SIG-M5 treated with dmso at 0.1 percent for 504 hours (cell line): ENCODE data around the gene CYSRT1.
"Not testable (repeated sequence)": the region's sequence is repeated elsewhere in the genome, so short reads cannot be mapped to it uniquely, and the experiment has no call there.

Experiments
- DNase-seq: peaks from one replicate; lab custom pipeline; 2025; ENCODE audit not compliant: unreplicated experiment; lab: John Stamatoyannopoulos, UW

Gene CYSRT1

GRCh38 chr9:137250329-137251193 lies 25.6 kb downstream of the CYSRT1 start:
- no peak for DNase-seq

GRCh38 chr9:137251194-137251461 lies 26.2 kb downstream of the CYSRT1 start, which contains the start of gene STPG3:
Gene STPG3 (plus strand): TSS chr9:137251286. CDS start chr9:137251287, 1 bp downstream.
- no peak for DNase-seq

DNA sequence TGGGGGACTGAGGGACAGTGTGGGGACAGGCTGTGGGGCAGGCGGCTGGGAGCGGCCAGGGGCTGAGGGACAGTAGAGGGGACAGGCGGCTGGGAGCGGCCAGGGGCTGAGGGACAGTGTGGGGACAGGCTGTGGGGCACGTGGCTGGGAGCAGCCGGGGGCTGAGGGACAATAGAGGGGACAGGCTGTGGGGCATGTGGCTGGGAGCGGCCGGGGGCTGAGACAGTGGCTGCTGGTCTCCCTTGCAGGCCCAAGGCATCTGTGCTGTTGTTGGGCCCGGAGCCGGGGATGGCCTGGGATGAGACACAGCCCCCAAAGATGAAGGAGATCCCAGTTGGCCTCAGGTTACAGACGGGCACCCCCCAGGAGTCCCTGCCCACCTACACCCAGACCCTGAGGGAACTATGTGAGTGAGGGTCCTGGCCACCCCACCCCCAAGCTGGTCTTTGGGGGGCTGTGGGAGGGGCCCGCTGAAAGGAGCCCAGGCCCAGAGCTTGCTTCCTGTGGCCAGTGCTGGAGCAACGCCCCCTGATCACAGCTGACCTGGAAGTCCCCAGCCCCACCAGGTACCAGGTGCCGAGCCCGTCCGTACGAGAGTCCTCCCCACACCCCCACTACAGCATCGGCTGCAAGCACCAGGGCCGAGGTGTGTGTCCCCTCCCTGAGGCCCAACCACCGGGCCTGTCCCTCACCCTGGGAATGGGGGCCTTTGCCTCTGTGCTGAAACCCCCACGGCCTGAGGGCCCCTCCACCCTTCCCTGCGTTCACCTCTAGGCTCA lies 26.7 kb downstream of the CYSRT1 start:
- no peak for DNase-seq

GRCh38 chr9:137252555-137253506 lies 27.9 kb downstream of the CYSRT1 start:
- DNase-seq, result no peak

DNA sequence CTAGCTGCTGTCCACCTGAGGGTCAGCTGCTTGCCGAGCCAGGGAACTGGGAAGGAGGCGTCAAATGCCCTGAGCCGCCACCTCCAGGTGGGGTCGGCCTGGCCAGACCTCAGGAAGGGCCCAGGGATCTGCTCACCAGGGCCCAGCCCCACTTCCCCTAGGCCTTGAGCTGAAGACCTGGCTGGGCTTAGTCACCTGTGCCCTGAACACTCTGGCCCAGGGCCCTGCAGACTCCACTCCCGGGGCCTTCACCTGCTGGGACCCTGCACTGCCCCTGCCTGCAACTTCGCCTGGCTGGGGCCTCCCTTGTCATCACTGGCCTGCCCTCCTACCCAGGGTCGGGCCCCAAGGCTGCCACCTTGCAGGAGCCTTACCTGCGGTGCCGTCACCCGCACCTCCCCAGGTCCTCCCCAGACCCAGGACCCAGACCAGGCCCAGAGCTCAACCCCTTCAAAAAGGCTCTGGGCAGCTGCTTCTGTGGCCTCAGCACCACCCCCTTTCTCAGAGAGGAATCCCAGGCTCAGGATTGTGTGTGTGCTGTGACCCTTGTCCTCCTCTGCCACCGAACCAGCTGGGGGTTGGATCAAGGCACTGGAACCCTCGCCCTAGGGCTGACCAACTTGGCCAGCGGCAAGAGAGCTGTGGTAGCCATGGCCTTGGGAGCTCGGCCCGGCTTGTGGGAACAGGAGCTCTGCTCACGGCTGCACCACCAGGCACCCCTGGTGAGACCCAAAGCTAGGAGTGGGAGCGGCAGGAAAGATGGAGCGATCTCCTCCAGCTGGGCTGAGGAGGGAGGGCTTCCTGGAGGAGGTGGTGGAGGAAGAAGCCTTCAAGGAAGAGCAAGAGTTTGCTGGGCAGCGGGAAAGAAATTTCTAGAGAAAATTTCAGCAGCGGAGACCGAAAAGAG lies 29.0 kb downstream of the CYSRT1 start:
- DNase-seq, result no peak

GRCh38 chr9:137254624-137255447 lies 29.9 kb downstream of the CYSRT1 start, which contains the start of gene NELFB:
Gene NELFB (plus strand): TSS chr9:137255327.
- peak; percentile 74 for DNase-seq

DNA sequence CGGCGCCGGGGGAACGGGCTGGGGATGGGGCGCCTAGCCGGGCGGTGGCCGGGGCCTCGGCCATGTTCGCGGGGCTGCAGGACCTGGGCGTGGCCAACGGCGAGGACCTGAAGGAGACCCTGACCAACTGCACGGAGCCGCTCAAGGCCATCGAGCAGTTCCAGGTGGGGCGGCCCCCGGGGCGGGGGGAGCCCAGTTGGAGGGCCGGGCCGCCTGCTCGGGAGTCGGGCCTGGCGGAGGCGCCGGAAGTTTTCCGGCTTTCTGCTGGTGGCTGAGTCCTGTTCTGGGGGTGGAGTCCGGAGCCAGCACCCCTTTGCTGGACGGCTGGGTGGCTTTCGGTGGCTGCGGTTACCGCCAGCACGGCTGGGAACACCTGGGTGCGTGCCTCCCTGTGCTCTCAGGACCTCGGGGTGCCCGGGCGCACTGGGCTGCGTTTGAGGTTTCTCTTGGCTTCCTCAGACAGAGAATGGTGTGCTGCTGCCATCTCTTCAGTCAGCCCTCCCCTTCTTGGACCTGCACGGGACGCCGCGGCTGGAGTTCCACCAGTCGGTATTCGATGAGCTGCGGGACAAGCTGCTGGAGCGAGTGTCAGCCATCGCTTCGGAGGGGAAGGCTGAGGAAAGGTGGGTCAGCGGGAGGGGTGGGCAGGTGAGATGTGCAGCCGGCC lies 30.6 kb downstream of the CYSRT1 start:
- DNase-seq, result no peak

GRCh38 chr9:137256362-137256761 lies 31.4 kb downstream of the CYSRT1 start:
- no peak for DNase-seq

DNA sequence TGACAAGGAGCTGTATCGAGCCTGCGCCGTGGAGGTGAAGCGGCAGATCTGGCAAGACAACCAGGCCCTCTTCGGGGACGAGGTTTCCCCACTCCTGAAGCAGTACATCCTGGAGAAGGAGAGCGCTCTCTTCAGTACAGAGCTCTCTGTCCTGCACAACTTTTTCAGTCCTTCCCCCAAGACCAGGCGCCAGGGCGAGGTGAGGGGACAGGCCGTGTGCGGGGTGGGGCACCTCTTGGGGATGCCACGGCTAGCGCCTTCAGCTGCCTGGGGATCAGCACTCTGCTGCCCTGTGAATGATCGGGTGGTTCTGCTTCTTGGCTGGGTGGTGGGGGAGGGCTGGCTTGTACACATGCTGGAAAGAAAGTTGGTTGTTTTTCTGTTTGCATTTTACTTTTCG lies 31.9 kb downstream of the CYSRT1 start:
- no peak for DNase-seq

DNA sequence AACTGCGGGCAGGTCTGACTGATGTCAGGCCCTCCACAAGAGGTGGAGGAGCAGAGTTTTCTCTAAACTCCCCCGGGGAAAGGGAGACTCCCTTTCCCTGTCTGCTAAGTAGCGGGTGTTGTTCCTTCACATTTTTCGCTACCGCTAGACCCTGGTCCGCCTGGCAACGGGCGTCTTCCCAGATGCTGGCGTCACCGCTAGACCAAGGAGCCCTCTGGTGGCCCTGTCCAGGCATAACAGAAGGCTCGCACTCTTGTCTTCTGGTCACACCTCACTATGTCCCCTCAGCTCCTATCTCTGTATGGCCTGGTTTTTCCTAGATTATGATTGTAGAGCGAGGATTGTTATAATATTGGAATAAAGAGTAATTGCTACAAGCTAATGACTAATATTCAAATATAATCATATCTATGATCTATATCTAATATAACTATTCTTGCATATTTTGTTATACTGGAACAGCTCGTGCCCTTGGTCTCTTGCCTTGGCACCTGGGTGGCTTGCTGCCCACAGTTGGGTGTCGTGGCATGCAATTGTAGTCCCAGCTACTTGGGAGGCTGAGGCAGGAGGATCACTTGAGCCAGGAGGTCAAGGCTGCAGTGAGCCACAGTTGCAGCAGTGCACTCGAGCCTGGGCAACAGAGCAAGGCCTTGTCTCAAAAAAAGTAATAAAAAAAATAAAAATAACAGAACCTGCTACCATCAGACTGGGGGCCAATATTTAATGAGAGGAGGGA lies 37.4 kb downstream of the CYSRT1 start:
- DNase-seq, result not testable (repeated sequence)

- DNase-seq, result no peak
These were observed 37.9 kb downstream of the CYSRT1 start for GRCh38 chr9:137262909-137263285.

DNA sequence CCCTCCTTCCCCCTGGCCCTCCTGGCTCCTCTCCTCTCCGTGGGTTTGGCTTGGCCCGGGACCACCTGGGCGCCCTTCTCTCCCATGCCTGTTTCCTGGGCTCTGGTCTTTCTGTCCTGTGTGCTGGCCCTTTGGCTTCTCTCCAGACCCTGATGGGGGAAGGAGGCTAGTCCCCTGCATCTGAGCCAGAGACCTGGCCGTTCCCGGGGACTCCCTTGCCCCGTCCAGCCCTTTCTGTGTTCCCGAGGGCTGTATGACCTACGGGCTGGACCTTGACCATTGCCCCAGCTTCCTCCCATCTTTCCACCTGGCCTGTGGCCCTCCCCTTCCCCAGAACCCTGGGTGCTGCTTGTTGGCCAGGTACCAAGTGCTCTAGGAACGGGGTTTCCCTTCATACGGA lies 38.5 kb downstream of the CYSRT1 start:
- no peak for DNase-seq

DNA sequence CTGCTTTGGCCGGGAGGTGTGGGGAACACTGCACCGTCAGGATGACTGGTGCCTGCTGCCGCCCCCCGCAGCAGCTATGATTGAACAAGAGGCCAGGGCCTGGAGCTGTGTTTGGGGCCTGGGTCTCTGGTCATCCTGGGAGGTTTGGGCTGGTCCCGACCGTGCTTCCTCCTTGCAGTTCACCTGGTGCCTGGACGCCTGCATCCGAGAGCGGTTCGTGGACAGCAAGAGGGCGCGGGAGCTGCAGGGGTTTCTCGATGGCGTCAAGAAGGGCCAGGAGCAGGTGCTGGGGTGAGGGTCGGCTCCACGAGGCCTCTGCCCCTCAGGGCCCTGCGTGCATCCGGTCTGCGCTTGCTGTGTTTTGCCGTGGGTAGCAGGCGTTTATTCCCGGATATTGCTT lies 39.1 kb downstream of the CYSRT1 start:
- DNase-seq, result no peak

GRCh38 chr9:137265496-137266161 lies 40.7 kb downstream of the CYSRT1 start:
- no peak for DNase-seq

- no peak for DNase-seq
These were observed 41.2 kb downstream of the CYSRT1 start for GRCh38 chr9:137266162-137266527.

DNA sequence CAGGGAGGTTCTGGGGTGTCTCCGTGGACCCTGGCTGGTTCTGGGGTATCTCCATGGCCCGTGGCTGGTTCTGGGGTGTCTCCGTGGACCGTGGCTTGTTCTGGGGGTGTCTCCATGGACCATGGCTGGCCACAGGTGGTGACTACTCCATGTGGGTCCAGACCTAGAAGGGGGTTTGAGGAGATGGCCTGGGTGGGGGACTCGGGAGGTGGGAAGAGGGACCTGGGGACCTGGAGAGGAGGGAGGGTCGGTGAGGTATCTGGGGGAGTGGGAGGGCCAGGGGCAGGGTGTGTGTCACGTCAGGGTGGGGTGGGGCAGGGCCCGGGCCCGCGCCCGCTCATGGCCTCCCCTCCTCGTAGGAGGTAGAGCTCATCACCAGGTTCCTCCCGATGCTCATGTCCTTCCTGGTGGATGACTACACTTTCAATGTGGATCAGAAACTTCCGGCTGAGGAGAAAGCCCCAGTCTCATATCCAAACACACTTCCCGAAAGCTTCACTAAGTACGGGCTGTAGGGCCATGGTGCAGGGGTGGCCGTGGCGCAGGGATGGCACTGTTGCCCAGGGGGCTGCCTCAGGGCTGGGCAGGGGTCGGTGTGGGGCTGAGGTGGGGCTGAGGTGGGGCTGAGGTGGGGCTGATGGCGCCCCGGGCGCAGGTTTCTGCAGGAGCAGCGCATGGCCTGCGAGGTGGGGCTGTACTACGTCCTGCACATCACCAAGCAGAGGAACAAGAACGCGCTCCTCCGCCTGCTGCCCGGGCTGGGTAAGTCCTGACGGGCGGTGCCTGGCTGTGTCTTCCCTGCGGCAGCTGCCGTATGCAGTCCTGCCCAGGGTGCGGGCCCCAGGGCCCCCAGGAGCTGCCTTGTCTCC lies 41.8 kb downstream of the CYSRT1 start:
- no peak for DNase-seq

- DNase-seq, result no peak
These were observed 43.0 kb downstream of the CYSRT1 start for GRCh38 chr9:137267933-137268355.
